HG03571 (cell line): ENCODE results near the gene HTR2A.

Experiments
- ATAC-seq: cut with Tn5 transposase; IDR thresholded peaks from one replicate; pipeline ENCODE4 v1.9.1; 2021; ENCODE audit not compliant: unreplicated experiment

The HTR2A gene

DNA sequence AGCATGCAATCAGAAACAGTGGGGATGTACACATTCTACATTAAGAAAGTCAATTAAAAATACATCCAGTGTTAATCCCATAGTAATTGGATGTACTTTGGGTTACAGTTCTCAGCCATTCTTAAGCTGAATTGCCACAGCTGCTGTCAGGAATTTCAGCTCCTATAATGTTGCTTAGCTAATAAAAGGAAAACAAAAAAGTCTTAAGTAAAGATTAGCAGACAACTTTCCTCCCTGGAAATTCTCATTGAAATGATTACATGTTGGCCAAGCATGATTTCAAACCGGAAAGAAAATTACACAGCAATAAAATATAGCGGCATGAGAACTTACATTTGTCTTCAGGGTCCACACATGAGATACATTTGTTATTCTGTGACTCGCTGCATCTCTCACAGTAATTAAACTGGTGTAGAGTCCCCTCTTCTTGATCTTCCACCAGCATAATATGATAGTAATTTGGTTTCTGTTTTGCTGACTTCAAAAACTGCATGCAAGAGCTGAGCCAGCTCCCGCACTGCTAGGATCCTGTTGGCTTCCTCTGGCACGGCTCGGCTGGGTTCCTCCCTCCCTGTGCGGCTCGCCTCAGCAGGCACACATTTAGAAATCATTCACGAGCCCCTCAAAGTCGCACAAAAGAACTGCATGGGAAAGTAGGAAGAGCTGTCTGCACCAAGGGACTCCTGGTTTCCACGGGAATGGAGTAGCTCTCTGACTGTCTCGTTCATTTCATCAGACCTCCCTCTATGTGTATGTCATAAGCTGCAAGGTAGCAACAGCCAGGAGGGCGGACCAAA is at the start of gene HTR2A:
HTR2A (minus strand) TSS at position 713 of the 797 bp plus-strand sequence. CDS start 1,147 bp downstream, outside the sequence.
- no peak for ATAC-seq

- no peak for ATAC-seq
Observed at GRCh38 chr13:46936525-46936924, 39.7 kb upstream of the HTR2A start.

DNA sequence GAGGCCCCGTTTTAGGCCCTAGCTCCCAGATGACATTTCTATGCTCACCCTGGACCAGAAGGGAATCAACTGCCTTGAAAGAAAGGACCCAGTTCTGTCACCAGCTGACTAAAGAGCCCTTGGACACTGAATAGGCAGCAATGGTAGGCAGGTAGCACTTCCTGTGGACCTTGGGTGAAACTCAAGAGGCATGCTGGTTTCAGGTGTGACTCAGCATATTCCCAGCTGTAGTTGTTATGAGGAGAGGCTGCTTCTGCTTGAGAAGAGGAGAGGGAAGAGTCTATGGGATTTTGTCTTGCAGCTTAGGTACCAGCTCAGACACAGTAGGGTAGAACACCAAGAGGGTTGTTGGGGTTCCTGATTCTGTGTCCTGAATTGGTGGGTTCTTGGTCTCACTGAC is 37.9 kb upstream of the HTR2A start:
- ATAC-seq, result no peak

- ATAC-seq, result no peak
Observed at GRCh38 chr13:46926916-46927590, 30.2 kb upstream of the HTR2A start.

DNA sequence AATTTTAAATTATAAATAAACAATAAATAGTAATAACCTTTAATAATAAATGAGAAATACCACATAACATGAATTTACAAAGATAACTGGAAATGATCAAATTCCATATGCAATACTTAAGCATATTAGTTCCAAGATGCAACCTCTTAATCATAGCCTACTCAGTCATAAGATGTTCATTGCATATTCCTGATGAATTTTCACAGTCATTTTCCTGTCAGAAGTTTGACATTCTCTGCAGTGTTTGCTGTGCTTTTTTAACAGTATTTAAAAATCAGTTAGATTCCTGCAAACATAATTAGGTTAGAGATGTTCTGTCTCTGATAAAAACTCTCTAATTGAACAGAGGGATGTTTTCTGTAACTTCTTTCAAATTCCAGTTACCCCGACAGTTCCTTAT is 28.6 kb upstream of the HTR2A start:
- ATAC-seq, result no peak

- ATAC-seq, result no peak
Observed at GRCh38 chr13:46914341-46914740, 17.5 kb upstream of the HTR2A start.

DNA sequence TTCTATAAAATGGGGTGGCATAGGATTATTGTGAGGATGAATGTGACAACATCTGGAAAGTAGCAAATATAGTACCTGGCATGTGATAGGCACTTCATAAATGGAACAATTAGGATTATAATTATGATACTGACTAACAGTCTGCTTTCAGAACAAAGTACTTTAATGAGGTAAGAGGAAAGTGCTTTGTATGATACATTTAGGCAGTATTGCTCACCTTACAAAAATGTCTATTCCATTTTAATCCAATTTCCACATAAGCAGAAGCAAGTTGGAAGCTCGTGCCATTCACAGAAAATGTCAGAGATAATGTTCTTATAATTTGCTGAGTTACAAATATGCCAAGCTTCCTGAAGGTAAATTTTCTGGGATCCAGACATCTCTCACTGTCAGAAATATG is 16.9 kb upstream of the HTR2A start:
- no peak for ATAC-seq

GRCh38 chr13:46909042-46909441 is 12.2 kb upstream of the HTR2A start:
- ATAC-seq, result no peak

DNA sequence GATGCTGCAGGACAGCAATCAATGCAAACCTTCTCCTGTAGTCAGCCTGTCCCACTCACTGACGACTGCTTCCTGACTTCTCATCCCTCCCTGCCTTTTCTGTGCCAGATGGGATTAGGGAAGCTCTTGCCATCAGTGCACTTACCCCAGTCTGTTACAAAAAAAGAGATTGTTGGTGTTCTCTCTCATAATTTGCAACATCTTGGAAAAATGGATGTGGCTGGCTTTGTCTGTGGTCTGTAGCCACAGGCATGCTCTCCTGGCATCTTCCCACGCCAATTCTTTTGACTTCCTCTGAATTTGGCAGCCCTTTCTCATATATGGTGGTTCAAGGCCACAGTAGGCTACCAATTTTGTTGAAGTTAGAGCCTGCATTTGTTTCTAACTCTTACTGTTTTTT is 11.6 kb upstream of the HTR2A start:
- ATAC-seq, result no peak

GRCh38 chr13:46906405-46906804 is 9.6 kb upstream of the HTR2A start:
- no peak for ATAC-seq

DNA sequence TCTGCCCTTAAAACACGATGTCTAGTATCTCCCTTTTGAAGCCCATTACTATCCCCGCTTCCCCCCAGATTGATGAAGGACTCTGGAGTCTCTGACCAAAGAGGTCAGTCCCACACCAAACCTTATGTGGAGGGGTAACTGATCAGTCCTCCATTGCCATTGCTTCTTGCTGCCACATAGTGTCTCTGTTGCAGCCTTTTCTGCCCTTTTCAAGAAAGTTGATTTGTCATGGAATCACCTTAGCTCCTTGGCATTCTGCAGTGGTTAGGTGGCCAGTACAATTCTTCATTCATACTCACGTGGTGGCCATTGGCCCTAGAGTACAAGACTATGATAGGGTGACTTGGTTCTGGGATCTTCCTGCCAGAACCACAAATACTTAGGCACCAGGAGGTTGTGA is 8.4 kb upstream of the HTR2A start:
- no peak for ATAC-seq

DNA sequence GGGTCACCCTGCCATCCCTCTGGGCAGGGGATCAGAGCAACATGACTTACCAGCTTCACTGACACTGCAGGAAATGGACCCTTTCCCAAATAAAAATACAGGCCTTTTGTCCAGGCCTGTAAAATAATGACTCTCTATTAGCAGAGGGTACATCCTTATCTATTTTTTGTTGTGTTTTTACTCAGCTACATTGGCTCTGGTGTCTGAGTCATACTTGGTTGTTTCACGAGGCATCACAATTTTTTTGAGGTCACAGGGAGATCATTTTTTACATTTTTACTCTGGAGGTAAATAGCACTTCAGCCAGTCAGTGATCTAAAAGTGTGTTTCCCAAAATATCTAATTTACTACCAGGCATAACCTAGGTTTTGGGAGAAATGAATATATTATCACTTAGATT is 6.9 kb upstream of the HTR2A start:
- ATAC-seq, result no peak

DNA sequence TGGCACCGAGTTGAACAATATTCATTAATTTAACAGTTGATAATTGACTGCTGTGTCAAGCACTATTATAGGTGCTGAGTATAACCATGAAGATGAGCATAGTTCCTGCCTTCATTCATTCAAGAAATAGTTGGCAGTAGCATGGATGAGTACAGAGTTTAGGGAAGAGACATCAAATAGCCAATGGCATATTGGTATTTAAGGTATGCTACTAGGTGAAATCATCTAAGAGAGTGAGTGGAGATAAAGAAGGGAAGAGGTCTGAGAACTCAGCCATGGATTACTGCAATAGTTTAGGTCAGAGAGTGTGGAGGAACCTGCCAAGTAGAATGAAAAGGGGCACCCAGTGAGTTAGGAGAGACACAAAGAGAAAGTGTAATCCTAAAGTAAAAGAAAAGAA is 4.9 kb upstream of the HTR2A start:
- ATAC-seq, result no peak

DNA sequence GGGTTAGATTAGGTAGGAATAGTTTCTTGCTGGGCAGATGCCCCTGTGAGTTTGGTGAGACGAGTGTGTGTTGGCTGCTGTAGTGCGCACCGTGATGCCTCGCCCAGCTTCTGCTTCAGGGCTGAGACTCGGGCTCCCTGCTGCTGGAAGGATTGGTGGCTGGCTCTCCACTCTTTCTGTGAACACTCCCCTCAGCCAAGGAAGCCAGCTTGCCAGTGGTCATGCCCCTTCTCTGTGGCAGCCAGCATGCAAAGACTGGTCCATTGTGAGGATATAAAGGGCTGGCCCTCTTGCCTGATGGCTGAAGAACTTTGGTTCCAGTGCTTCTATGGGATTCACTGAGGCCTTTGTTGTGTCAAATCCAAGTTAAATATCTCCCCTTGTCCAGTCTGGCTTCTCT is 2.9 kb upstream of the HTR2A start:
- no peak for ATAC-seq

DNA sequence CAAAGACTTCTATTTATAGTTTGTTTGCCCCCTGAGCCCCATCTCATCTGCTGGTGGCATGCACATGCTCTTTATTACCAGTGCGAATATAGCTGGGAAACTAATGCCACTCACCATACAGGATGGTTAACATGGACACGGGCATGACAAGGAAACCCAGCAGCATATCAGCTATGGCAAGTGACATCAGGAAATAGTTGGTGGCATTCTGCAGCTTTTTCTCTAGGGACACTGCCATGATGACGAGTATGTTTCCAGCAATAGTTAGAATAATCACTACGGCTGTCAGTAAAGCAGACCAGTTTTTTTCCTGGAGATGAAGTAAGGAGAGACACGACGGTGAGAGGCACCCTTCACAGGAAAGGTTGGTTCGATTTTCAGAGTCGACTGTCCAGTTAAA is 1.5 kb downstream of the HTR2A start:
- no peak for ATAC-seq

DNA sequence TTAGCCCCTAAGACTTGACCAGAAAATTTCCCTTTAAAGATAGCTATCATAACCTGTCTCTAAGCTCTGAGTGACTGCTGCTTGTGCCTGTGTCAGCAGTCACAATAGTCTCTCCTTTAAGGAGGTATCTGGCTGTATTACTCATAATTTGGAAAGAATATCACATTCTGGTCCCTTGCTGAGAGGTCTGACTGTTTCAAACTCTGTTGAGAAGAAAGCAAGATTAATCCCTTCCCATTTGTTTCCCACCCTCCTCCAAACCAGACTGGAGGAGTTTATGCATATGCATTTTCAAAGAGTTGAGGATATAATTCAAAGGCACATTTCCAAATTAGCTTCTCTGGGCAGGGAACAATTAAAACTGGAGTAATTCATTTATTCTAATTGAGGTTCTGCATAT is 2.3 kb downstream of the HTR2A start:
- no peak for ATAC-seq

- peak; percentile 75 for ATAC-seq
Observed at GRCh38 chr13:46893798-46894560, 2.9 kb downstream of the HTR2A start.

DNA sequence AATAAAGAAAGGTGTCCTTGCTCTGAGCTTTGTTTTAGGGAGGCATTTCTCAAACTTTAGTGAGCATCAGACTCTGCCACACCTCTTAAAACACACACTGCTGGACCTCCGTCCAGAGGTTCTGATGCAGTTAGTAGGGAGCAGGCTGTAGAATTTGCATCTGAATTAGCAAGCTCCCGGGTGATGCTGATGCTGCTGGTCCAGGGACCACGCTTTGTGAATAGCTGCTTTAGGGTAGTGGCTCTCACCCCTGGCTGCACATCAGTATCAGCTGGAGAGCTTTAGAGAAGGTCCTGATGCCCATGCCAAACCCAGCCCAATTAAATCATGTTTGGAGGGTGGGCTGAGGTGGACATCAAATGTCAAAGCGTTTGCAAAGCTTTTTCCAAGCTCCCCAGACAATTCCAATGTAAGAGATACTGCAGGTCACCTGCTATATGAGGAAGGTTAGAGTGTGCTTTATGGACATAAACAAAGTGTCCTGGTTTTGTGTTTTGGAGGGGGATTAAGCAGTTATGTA is 3.6 kb downstream of the HTR2A start:
- ATAC-seq, result no peak

DNA sequence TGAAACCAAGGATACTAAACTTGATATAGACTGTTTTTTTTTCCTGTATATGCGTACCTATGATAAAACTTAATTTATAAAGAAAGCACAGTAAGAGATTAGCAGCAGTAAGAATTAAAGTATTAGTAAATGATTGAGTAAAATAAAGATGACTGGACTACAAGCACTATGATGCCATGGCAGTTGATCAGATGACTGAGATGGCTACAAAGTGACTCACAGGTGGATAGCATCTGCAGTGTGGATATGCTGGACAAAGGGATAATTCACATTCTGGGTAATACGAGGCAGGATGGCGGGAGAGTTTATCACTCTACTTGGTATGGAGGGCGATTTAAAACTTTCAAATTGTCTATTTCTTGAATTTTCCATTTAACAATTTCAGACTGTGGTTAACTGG is 11.8 kb downstream of the HTR2A start:
- ATAC-seq, result no peak

GRCh38 chr13:46884531-46884930 is 12.3 kb downstream of the HTR2A start:
- no peak for ATAC-seq

DNA sequence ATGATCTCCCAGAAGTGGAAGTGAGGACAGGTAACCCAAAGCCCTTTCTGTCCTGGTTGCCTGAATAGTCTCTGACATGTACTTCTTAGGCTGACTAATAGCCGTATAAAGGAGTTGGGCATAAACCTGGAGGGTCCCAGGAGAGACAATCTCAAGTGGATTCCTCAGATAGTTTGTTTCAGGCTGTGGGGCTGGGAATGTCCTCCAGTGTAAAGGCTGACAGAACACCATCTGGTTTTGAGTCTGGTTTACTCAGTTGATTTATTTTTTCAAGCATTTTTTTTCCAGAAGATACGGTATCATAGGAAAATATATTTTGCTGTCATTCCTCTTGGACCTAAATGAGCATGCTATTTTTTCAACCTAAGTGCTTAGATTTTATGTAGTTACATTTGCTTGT is 15.2 kb downstream of the HTR2A start:
- no peak for ATAC-seq

DNA sequence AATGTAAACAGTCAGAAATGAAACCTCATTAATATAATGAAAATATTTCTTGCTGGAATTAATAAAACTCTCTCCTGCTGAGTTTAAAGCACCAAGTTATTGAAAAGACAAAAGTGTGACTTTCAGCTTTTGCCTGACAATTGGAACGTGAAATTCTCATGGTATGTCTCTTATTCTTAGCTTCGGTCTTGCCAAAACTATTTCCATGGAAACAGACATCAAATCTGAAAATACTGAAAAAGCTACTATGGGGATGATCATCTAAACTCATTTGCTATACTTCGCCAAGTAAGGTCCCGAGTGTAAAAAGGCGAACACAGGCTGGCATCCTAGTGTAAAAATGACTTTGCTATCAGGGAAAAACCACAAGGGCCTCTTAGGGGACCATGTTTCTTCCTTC is 22.8 kb downstream of the HTR2A start:
- ATAC-seq, result no peak
